ENCODE measurements around the gene ZNF619.

ZNF619 gene

GRCh38 chr3:40464339-40465110, 12.4 kb upstream of the ZNF619 start:
- no peak overlapping the region for H3K27ac ChIP-seq
- DNase-seq (ENCODE audit: low read depth, low spot score): no peak

- no peak for DNase-seq (ENCODE audit: low read depth, low spot score)
- no peak overlapping the region for H3K27ac ChIP-seq
These were observed 11.9 kb upstream of the ZNF619 start for GRCh38 chr3:40465111-40465407.

- H3K27ac ChIP-seq: no peak overlapping the region
- DNase-seq (ENCODE audit: low read depth, low spot score): no peak
These were observed 11.5 kb upstream of the ZNF619 start for GRCh38 chr3:40465456-40465855.

- H3K27ac ChIP-seq: no peak overlapping the region
- DNase-seq (ENCODE audit: low read depth, low spot score): no peak
These were observed 8.9 kb upstream of the ZNF619 start for GRCh38 chr3:40468018-40468417.

GRCh38 chr3:40470701-40471100, 6.2 kb upstream of the ZNF619 start:
- no peak overlapping the region for H3K27ac ChIP-seq
- no peak for DNase-seq (ENCODE audit: low read depth, low spot score)

GRCh38 chr3:40477666-40478065, 744 bp downstream of the ZNF619 start:
- H3K27ac ChIP-seq: no peak overlapping the region
- DNase-seq (ENCODE audit: low read depth, low spot score): no peak

GRCh38 chr3:40487172-40487571, 10.2 kb downstream of the ZNF619 start:
- no peak for DNase-seq (ENCODE audit: low read depth, low spot score)
- no peak overlapping the region for H3K27ac ChIP-seq

- no peak overlapping the region for H3K27ac ChIP-seq
- no peak for DNase-seq (ENCODE audit: low read depth, low spot score)
These were observed 14.0 kb downstream of the ZNF619 start for GRCh38 chr3:40490916-40491315.

- DNase-seq (ENCODE audit: low read depth, low spot score): no peak
- no peak overlapping the region for H3K27ac ChIP-seq
These were observed 17.8 kb downstream of the ZNF619 start for GRCh38 chr3:40494698-40495097.

GRCh38 chr3:40497288-40497687, 20.4 kb downstream of the ZNF619 start:
- DNase-seq (ENCODE audit: low read depth, low spot score): no peak
- no peak overlapping the region for H3K27ac ChIP-seq

- no peak for DNase-seq (ENCODE audit: low read depth, low spot score)
- H3K27ac ChIP-seq: no peak overlapping the region
These were observed 23.0 kb downstream of the ZNF619 start for GRCh38 chr3:40499952-40500351.

- no peak for DNase-seq (ENCODE audit: low read depth, low spot score)
- no peak overlapping the region for H3K27ac ChIP-seq
These were observed 25.1 kb downstream of the ZNF619 start for GRCh38 chr3:40502034-40502433.

- peak; percentile 96 for DNase-seq (ENCODE audit: low read depth, low spot score)
- peak overlapping the region; percentile 56 for H3K27ac ChIP-seq
These were observed 27.9 kb downstream of the ZNF619 start for GRCh38 chr3:40504636-40505430.

GRCh38 chr3:40505599-40506462, 28.9 kb downstream of the ZNF619 start, which contains the start of gene ZNF620:
Gene ZNF620, plus strand, starts transcription at chr3:40506039. Its CDS starts 314 bp downstream, at chr3:40506353.
- DNase-seq (ENCODE audit: low read depth, low spot score): no peak
- H3K27ac ChIP-seq: peak within 1 kb of the TSS; percentile 56

GRCh38 chr3:40511031-40511718, 34.3 kb downstream of the ZNF619 start:
- no peak for DNase-seq (ENCODE audit: low read depth, low spot score)
- H3K27ac ChIP-seq: no peak overlapping the region

- H3K27ac ChIP-seq: no peak overlapping the region
- DNase-seq (ENCODE audit: low read depth, low spot score): no peak
These were observed 39.3 kb downstream of the ZNF619 start for GRCh38 chr3:40516201-40516600.

- no peak for DNase-seq (ENCODE audit: low read depth, low spot score)
- no peak overlapping the region for H3K27ac ChIP-seq
These were observed 41.1 kb downstream of the ZNF619 start for GRCh38 chr3:40518067-40518466.

GRCh38 chr3:40518848-40519247, 41.9 kb downstream of the ZNF619 start:
- H3K27ac ChIP-seq: no peak overlapping the region
- DNase-seq (ENCODE audit: low read depth, low spot score): no peak

GRCh38 chr3:40521254-40521653, 44.3 kb downstream of the ZNF619 start:
- DNase-seq (ENCODE audit: low read depth, low spot score): no peak
- no peak overlapping the region for H3K27ac ChIP-seq

GRCh38 chr3:40523781-40524180, 46.9 kb downstream of the ZNF619 start:
- peak overlapping the region; percentile 72 for H3K27ac ChIP-seq
- no peak for DNase-seq (ENCODE audit: low read depth, low spot score)
